GM15510 (cell line): ENCODE measurements around the gene PLEKHD1.
A peak's percentile ranks its signal among the peaks of the same experiment; 100 is the strongest.

Experiments
- POLR2A ChIP-seq: IDR thresholded peaks from 3 replicates; pipeline ENCODE4 v1.6.1; 2011; ENCODE audit warnings: borderline replicate concordance; ENCODE audit not compliant: insufficient read length; ENCODE audit errors: extremely low read depth

Gene PLEKHD1

DNA sequence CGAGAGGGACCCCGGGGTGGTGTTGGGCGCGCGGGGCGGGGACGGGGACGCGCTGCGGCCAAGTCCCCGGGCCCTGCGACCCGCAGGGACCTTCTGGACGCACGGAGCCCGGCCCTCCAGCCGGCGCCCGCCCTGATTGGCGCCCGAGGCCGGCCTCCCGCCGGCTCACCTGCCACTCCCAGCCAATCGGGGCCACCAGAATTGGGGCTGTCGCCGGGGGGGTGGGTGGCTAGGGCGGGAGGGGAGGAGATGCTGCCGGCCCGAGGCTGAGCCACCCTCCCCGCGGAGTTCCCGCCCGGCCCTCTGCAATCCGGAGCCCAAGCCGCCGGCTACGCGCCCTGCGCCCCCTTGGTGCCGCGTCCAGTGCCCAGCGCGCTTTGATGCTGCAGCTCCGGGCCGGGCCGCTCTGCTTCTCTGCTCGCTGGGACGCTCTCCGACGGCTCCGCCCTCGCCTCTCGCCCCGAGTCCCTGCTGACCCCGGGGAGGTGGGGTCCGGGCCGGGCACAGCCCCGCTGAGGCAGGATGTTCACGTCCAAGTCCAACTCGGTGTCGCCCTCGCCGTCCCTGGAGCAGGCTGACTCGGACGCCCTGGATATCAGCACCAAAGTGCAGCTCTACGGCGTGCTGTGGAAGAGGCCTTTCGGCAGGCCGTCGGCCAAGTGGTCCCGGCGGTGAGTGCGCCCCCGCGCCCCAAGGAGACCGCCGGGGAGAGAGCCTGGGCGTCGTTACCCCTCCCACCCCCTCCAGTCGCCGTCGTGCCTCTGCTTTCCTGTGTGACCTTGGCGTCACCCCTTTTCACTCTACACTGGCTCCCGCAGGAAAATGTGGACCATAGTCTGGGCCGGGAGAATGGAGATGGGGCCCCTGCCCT lies at the start of gene PLEKHD1:
PLEKHD1 (plus strand) TSS at position 285 of the 871 bp plus-strand sequence; CDS start at position 523, 238 bp downstream.
- no peak for TF ChIP-seq POLR2A

DNA sequence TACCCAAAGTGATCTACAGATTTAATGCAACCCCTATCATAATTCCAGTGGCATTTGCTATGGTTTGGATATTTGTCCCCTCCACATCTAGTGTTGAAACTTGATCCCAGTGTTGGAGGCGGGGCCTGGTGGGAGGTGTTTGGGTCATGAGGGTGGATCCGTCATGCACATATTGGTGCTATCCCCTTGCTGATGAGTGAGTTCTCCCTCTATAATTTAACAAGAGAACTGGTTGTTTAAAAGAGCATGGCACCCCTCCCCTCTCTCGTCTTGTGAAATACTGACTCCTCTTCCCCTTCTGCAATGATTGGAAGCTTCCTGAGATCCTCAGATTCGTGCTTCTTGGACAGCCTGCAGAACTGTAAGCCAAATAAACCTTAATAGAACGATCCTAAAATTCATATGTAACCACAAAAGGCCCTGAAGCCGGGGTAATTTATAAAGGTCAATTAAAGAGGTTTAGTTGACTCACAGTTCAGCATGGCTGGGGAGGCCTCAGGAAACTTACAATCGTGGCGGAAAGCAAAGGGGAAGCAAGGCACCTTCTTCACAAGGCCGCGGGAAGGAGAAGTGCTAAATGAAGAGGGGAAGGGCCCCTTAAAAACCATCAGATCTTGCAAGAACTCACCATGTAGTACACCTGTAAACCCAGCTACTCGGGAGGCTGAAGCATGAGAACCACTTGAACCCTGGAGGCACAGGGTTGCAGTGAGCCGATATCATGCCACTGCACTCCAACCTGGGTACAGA lies 44.8 kb upstream of the PLEKHD1 start:
- no peak for TF ChIP-seq POLR2A

DNA sequence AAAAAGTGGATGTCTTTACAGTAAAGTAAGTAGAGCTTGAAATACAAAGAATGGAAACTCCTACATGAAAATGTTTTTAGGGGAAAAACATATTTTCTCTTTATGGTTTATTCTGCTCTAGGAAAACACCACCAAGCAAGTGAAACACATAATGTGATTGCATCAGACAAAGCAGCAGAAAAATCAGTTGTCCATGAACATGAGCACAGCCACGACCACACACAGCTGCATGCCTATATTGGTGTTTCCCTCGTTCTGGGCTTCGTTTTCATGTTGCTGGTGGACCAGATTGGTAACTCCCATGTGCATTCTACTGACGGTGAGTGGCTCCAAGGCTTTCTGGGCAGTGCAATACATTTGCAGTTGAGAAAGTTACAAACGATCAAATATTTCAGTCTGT lies 42.6 kb upstream of the PLEKHD1 start:
- TF ChIP-seq POLR2A, result peak; percentile 39

DNA sequence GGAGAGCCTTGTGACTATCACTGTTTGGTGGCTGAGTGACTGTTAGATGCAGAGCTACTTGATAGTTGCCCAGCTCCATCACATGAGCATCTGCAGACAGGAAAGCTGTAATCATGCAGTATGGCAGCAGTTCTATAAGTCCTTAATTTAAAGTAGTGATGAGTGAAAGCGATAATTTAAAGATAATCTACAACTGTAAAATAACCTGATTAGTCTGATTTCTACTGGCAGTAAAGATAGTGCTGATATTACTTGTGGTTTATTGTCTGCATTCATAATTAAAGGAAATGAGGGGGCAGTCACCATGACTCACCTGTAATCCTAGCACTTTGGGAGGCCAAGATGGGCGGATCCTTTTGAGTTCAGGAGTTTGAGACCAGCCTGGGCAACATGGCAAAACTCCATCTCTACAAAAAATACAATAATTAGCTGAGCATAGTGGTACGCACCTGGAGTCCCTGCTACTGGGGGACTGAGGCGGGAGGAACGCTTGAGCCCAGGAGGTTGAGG lies 41.2 kb upstream of the PLEKHD1 start:
- TF ChIP-seq POLR2A, result no peak

DNA sequence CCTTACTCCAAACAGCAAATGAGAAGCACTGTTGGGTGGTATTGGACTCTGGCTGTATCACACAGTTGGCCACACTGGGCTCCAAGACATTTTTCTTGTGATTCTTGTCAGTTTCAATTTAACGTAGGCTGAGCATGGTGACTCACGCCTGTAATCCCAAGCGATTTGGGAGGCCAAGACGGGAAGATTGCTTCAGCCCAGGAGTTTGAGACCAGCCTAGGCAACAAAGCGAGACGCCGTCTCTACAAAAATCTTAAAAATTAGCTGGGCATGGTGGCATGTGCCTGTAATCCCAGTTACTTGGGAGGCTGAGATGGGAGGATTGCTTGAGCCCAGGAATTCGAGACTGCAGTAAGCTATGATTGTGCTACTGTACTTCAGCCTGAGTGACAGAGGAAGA lies 35.3 kb upstream of the PLEKHD1 start:
- no peak for TF ChIP-seq POLR2A

DNA sequence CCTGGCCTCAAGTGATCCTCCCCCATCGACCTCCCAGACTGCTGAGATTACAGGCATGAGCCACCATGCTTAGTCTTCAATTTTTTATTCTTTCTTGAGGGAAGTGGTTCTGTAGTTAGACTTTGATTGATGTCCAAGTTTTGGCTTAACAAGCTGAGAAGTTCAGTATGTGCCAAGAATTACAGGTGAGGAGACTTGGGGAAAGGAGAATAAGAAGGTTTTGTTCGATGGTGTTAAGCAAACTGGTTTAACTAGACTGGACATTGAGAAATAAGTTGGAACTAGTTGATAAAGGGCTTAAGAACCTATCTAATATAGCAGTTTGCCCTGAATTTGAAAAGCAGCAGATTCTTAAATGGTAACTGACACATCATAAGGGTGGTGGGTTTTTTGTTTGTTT lies 32.6 kb upstream of the PLEKHD1 start:
- TF ChIP-seq POLR2A, result no peak

DNA sequence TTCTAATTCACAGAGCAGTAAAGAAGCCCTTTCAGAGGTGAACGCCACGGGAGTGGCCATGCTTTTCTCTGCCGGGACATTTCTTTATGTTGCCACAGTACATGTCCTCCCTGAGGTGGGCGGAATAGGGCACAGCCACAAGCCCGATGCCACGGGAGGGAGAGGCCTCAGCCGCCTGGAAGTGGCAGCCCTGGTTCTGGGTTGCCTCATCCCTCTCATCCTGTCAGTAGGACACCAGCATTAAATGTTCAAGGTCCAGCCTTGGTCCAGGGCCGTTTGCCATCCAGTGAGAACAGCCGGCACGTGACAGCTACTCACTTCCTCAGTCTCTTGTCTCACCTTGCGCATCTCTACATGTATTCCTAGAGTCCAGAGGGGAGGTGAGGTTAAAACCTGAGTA lies 26.2 kb upstream of the PLEKHD1 start:
- no peak for TF ChIP-seq POLR2A

DNA sequence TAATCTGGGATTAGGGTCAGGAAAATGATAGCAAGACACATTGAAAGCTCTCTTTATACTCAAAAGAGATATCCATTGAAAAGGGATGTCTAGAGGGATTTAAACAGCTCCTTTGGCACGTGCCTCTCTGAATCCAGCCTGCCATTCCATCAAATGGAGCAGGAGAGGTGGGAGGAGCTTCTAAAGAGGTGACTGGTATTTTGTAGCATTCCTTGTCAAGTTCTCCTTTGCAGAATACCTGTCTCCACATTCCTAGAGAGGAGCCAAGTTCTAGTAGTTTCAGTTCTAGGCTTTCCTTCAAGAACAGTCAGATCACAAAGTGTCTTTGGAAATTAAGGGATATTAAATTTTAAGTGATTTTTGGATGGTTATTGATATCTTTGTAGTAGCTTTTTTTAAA lies 25.4 kb upstream of the PLEKHD1 start:
- TF ChIP-seq POLR2A, result no peak

DNA sequence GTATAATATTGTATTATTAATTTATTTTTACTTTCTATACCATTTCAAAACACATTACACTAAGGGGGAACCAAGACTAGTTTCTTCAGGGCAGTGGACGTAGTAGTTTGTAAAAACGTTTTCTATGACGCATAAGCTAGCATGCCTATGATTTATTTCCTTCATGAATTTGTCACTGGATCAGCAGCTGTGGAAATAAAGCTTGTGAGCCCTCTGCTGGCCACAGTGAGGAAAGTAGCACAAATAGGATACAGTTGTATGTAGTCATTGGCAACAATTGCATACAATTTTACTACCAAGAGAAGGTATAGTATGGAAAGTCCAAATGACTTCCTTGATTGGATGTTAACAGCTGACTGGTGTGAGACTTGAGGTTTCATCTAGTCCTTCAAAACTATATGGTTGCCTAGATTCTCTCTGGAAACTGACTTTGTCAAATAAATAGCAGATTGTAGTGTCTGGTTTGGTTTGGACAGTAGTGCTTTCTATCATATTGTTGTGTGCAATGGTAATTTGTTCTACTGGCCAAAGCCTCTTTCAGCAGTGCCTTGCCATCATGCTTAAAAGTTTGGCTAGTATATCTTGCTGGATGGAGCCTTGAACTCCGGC lies 24.3 kb upstream of the PLEKHD1 start:
- no peak for TF ChIP-seq POLR2A

DNA sequence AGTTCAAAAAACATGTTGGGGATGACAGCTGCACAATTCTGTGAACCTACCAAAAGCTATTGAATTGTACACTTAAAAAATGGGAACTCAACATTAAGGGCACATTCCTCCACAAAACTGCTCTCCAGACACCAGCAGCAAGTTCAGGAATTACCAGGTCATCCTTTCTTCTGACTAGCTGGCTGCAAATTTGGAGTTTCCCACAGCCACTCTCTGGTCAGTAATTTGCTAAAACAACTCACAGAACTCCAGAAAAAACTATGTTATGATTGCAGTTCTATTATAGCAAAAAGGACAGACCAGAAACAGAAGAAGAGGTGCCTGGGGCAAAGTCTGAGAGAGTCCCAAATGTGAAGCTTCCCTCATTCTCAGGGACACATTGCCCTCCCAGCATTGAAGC lies 20.1 kb upstream of the PLEKHD1 start:
- TF ChIP-seq POLR2A, result no peak

DNA sequence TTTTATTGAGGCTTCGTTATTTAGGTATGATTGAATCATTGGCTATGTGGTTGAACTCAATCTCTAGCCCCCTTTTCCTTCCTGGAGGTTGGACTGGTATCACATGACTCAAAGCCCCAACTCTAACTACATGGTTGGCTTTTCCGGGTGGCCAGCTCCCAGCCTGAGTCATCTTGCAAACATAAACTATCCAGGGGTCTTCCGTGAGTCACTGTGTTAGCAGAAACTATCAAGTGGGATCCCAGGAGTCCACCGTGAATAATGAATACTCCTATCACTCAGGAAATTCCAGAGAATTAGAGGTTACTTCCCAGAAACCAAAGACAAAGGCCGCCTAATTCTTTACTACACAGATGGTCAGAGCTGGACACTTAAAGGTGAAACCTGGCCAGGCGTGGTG lies 19.7 kb upstream of the PLEKHD1 start:
- no peak for TF ChIP-seq POLR2A

DNA sequence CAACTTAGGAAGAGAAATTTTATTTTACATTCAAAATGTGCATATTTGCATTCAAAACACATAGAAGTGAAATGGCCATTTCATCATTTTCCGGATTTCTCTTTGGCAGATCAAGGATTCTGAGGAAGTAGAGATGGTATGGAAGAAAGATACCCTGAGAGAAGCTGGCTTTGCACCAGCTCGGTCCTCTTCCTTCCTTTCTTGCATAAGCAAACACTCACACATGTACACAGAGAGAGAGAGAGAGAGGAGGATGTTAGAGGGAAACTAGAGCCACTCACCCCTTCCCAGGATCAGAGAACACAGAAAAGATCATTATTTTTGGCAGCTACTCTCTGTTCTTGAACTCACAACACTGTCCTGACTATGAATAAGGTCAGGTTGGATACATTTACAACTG lies 15.6 kb upstream of the PLEKHD1 start:
- TF ChIP-seq POLR2A, result no peak

DNA sequence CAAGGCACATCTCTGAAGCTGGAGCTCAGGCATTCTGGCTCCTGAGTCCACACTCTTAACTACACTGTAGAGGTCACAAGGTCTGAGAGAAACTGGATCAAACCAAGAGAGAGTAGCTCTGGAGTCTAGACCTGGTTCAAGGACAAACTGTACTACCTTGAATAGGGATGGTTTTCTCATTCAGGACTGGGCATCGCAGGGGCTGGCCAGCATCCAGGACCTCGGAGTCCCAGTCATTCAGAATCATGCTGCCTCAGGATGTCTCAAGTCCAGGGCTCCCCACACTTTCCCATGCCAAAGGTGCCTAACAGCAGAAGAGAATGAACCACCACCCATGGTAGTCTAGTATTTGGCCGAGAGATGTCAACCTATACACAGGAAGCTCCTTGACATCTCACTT lies 13.1 kb upstream of the PLEKHD1 start:
- no peak for TF ChIP-seq POLR2A

DNA sequence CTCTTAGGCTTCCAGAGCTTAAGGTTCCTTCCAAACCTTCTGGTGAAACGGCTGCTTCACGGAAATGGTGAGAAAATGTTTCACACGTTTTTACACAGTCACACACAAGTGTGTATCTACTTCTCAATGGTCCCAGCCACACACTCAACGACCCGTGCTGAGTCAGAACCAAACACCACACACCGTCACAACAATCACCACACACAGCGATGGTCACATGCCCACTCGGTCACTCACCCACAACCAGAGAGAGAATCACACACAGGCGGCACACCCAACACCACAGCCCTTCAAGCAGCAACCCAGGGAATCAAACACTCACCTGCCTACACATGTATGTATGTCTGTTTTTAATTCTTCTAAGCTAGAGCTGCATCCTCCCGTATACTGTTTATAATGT lies 12.6 kb upstream of the PLEKHD1 start:
- TF ChIP-seq POLR2A, result no peak

DNA sequence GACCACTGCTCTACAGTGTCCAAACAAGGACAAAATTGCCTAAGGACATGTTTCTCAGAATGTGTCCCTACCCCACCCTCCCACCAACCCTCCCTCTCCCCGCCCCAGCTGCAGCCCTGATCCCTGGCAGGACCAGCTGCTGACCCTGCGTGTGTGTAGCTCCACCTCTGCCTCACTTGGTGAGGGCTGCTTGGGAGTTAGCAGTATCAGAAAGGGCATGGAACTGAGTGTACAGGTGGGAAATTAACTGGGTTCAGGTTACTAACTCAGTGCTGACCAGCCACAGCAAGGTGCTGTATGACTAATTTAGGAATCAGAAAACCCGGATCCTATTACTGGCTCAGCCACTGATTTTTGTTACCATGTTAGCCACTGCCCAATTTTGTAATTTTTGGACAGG lies 11.3 kb upstream of the PLEKHD1 start:
- TF ChIP-seq POLR2A, result no peak

DNA sequence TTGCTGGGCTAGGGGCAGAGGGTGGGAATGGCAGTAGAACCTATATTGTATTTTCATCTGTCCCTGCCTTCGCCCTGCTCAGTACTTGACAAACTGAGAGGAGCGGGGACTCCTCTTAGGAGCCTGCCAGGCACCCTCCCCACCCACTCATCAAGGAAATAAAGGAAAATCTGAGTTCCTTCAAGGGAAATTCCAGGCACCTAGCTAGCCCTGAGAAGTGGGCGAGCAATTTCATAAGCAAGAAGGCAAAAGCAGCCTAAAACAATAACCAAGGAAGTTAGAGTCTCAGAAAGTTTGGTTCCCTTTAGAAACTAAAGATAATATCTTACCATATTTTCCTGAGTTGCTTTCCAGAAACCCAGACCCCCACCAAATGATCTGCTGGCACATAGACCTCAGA lies 10.6 kb upstream of the PLEKHD1 start:
- no peak for TF ChIP-seq POLR2A

DNA sequence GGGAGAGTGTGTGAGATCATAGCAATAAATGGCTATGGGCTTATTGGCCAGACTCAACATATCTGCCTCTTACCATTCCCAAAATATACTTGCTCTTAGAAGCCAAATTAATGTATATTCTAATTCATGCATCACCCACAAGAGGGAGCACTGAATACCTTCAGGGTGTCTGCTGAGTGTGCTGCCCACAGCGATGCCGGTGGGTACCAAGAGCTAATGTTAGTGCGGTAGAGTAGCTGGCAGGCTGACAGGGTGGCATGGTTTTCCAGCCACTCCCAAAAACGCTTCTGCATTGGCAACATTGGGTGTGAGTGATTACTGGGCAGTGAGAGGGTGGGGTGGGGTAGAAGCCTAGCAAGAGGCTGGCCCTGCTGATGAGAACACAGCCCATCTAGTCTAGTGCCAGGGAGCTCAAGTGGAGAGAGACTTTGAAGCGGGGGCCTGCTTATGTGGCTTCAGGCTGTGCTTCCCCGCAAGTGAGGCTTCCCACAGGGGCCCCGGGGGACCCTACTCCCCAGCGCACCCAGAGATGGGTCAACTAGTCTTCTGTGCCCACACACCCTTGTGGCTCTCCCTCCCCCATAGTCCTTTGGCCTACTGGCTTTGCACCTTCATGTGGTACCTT lies 9.2 kb upstream of the PLEKHD1 start:
- TF ChIP-seq POLR2A, result no peak
